B cell (primary cell): Measurements from ENCODE around the gene AHNAK. TPM values are rescaled to one million over a fixed set of nuclear protein-coding genes. Genes with fewer than 3 reads are reported as not detected.

Experiments used
- ATAC-seq: fragments of 200-7000 bp; cut with Tn5 transposase; one replicate; pipeline ENCODE4 v1.10.0; 2021; ENCODE audit warnings: low read depth, mild to moderate bottlenecking, moderate number of reproducible peaks, moderate library complexity
- CTCF ChIA-PET: fragments of 350-600 bp; sonication (Branson Sonifier 250); formaldehyde crosslinking; loops from one replicate; lab custom pipeline; 2021; ENCODE audit warnings: antibody characterized with exemption, inconsistent platforms; lab: Charles Lee
- POLR2A ChIA-PET: fragments of 350-600 bp; sonication (Branson Sonifier 250); formaldehyde crosslinking; loops from one replicate; lab custom pipeline; 2021; ENCODE audit warnings: antibody characterized with exemption; lab: Charles Lee
- DNase-seq: peaks from one replicate; pipeline ENCODE4 v3.0.0; 2013
- H2AFZ ChIP-seq: 2 replicates; pipeline ENCODE4 v1.6.1; 2012; ENCODE audit warnings: mild to moderate bottlenecking, low read depth, low read length; ENCODE audit not compliant: insufficient read depth, poor library complexity, severe bottlenecking
- H3K27ac ChIP-seq, 2 donors: 1 replicate in 1 of 2; 2 replicates in 1 of 2; pipeline ENCODE4 v1.5.1; 2012 to 2013; ENCODE audit warnings: low read length in 2 of 2, mild to moderate bottlenecking in 2 of 2, moderate library complexity in 1 of 2
- H3K27me3 ChIP-seq, 4 experiments: fragments of 200-600 bp in 1 of 4; sonication (generic) in 1 of 4; replicated peaks in 1 of 4; 1 replicate in 2 of 4; 2 replicates in 2 of 4; pipeline versions ENCODE4 v1.6.1 to v1.7.0; 2013 to 2016; ENCODE audit warnings: low read length in 3 of 4, mild to moderate bottlenecking in 2 of 4, mixed read lengths in 1 of 4, moderate library complexity in 1 of 4; ENCODE audit not compliant: insufficient read depth in 4 of 4, control insufficient read depth in 3 of 4; ENCODE audit errors: control extremely low read depth in 1 of 4
- H3K36me3 ChIP-seq, 2 experiments: replicated peaks in 1 of 2; 1 replicate in 1 of 2; 2 replicates in 1 of 2; pipeline versions ENCODE4 v1.6.1 to v1.7.1; 2013; ENCODE audit warnings: low read length in 1 of 2; ENCODE audit not compliant: insufficient read depth in 2 of 2, control insufficient read depth in 1 of 2; ENCODE audit errors: control extremely low read depth in 1 of 2, extremely low read depth in 1 of 2
- H3K4me1 ChIP-seq, 2 donors: fragments of 200-600 bp in 1 of 2; sonication (generic) in 1 of 2; 1 replicate in 1 of 2; 2 replicates in 1 of 2; pipeline versions ENCODE4 v1.5.1 to v1.6.1; 2013 to 2017; ENCODE audit warnings: low read length in 2 of 2; ENCODE audit not compliant: control insufficient read depth in 2 of 2, insufficient read depth in 2 of 2
- H3K4me2 ChIP-seq: replicated peaks from 2 replicates; pipeline ENCODE3; 2012; ENCODE audit warnings: mild to moderate bottlenecking, low read depth, low read length; ENCODE audit not compliant: poor library complexity, severe bottlenecking
- H3K4me3 ChIP-seq, 5 experiments: fragments of 200-600 bp in 1 of 5; sonication (generic) in 1 of 5; 1 replicate in 3 of 5; 2 replicates in 2 of 5; pipeline versions ENCODE4 v1.5.1 to v1.7.0; 2011 to 2016; ENCODE audit warnings: low read length in 4 of 5, mild to moderate bottlenecking in 4 of 5, low read depth in 2 of 5, control low read depth in 1 of 5, moderate library complexity in 1 of 5; ENCODE audit not compliant: insufficient read depth in 1 of 5; ENCODE audit errors: control extremely low read depth in 1 of 5, extremely low read depth in 1 of 5
- H3K79me2 ChIP-seq: fragments of 200-600 bp; sonication (generic); one replicate; pipeline ENCODE4 v1.6.0; 2016; ENCODE audit warnings: low read length; ENCODE audit not compliant: control insufficient read depth, insufficient read depth
- H3K9ac ChIP-seq: fragments of 200-600 bp; sonication (generic); 2 replicates; pipeline ENCODE4 v1.6.1; 2017; ENCODE audit warnings: mild to moderate bottlenecking, low read length, moderate library complexity
- H3K9me3 ChIP-seq, 3 donors: one replicate each; pipeline versions ENCODE4 v1.6.1 to v1.7.1; 2013; ENCODE audit warnings: low read length in 2 of 3; ENCODE audit not compliant: control insufficient read depth in 2 of 3, insufficient read depth in 1 of 3; ENCODE audit errors: control extremely low read depth in 1 of 3
- H4K20me1 ChIP-seq: 2 replicates; pipeline ENCODE4 v1.6.0; 2012; ENCODE audit warnings: mild to moderate bottlenecking, low read length; ENCODE audit not compliant: insufficient read depth, control insufficient read depth, poor library complexity, severe bottlenecking
- H3K27ac Mint-ChIP-seq: one replicate; pipeline ENCODE4 v1.8.0; 2021; ENCODE audit warnings: mixed read lengths
- H3K27me3 Mint-ChIP-seq: one replicate; pipeline ENCODE4 v1.8.0; 2021; ENCODE audit warnings: mixed read lengths
- H3K4me1 Mint-ChIP-seq: one replicate; pipeline ENCODE4 v1.8.0; 2021; ENCODE audit warnings: mixed read lengths
- H3K4me3 Mint-ChIP-seq: one replicate; pipeline ENCODE4 v1.8.0; 2021; ENCODE audit warnings: mixed read lengths
- H3K9me3 Mint-ChIP-seq: one replicate; pipeline ENCODE4 v1.8.0; 2022; ENCODE audit warnings: mixed read lengths; ENCODE audit not compliant: insufficient read depth
- CTCF ChIP-seq: fragments of 200-600 bp; IDR thresholded peaks from one replicate; pipeline ENCODE4 v1.8.0; 2022; ENCODE audit warnings: antibody characterized with exemption, mild to moderate bottlenecking
- EZH2 ChIP-seq: IDR thresholded peaks from 2 replicates; pipeline ENCODE4 v1.6.1; 2012; ENCODE audit warnings: borderline replicate concordance, low read depth, mild to moderate bottlenecking, moderate library complexity, low read length; ENCODE audit not compliant: insufficient read depth, poor library complexity, severe bottlenecking
- WGBS: methylation state at CpG from one replicate; pipeline ENCODE4 v1.1.5; 2013; ENCODE audit warnings: missing lambda C conversion rate; ENCODE audit not compliant: insufficient coverage; 5-methylcytosine and 5-hydroxymethylcytosine counted together
- intact Hi-C: fragments of 100-400 bp; cut with micrococcal nuclease; formaldehyde crosslinking; loops from one replicate; pipeline ENCODE4 v1.10.0; 2022
- polyA plus RNA-seq: library from polyadenylated mRNA; depleted of rRNA; stranded (reverse); fragments of >200 nt; gene quantifications from 2 replicates; pipeline ENCODE4 v1.2.3, GENCODE V29; 2012
- total RNA-seq, 2 donors: library from RNA; stranded (reverse); fragments of 120-200 nt in 1 of 2; gene quantifications; 1 replicate in 1 of 2; 2 replicates in 1 of 2; pipeline versions ENCODE4 v1.2.3 to v1.2.4, GENCODE V29; 2013 to 2022

Gene AHNAK
- total and polyA plus RNA-seq, 2 donors (not counting 1 experiment from before 2014, with no cell fraction given): 63.7 to 229 TPM

GRCh38 chr11:62536301-62536957 lies 10.2 kb downstream of the AHNAK start:
- no peak overlapping the region for H3K4me3 Mint-ChIP-seq
- H3K4me1 Mint-ChIP-seq: peaks cover 40% of the 10 kb centered on the region
- Histone ChIP-seq H3K4me3 (no peak overlapping the region), H2AFZ (no peak overlapping the region), H3K9me3 (no peaks in the 10 kb centered on the region), H3K36me3 (peaks cover 10 to 59% of the 10 kb centered on the region in 2 experiments), H3K9ac (no peak overlapping the region), H3K4me2 (no peak overlapping the region), H3K27me3 (no peaks in the 10 kb centered on the region), H3K27ac (no peak overlapping the region), H4K20me1 (peaks cover 94% of the 10 kb centered on the region), H3K79me2 (peaks cover 82% of the 10 kb centered on the region), H3K4me1 (peaks cover 31 to 37% of the 10 kb centered on the region in 2 donors)
- 96% methylated on average over 19 of the region's 21 CpGs for WGBS
- no peaks in the 10 kb centered on the region for H3K27me3 Mint-ChIP-seq
- POLR2A ChIA-PET: no interaction called here
- CTCF ChIA-PET: interaction anchor here (10.9 to 11.1 kb wide), 2 partner anchors 19 to 112 kb away, joined by 207 to 376 read pairs; no protein-coding TSS in a partner anchor
- DNase-seq (no peak), ATAC-seq (no peak)
- intact Hi-C loops: no loop called here
- peak overlapping the region; percentile 37 for H3K27ac Mint-ChIP-seq
- TF ChIP-seq EZH2: no peak
- TF ChIP-seq CTCF: no peak
- no peaks in the 10 kb centered on the region for H3K9me3 Mint-ChIP-seq

- Mint-ChIP-seq H3K4me3 (no peak overlapping the region), H3K9me3 (no peaks in the 10 kb centered on the region), H3K4me1 (peaks cover 34% of the 10 kb centered on the region), H3K27me3 (no peaks in the 10 kb centered on the region), H3K27ac (no peak overlapping the region)
- ATAC-seq (no peak), DNase-seq (no peak)
- TF ChIP-seq CTCF (no peak), EZH2 (no peak)
- ChIA-PET POLR2A (no interaction called here), CTCF (interaction anchor here (10.9 to 11.1 kb wide), 2 partner anchors 20 to 111 kb away, joined by 207 to 376 read pairs; no protein-coding TSS in a partner anchor)
- Histone ChIP-seq H3K4me3 (no peak overlapping the region), H3K27me3 (no peaks in the 10 kb centered on the region), H3K4me1 (peaks cover 26 to 30% of the 10 kb centered on the region in 2 donors), H2AFZ (no peak overlapping the region), H3K79me2 (peaks cover 83% of the 10 kb centered on the region), H3K4me2 (no peak overlapping the region), H3K9me3 (no peaks in the 10 kb centered on the region), H3K27ac (no peak overlapping the region), H3K36me3 (peaks cover 10 to 65% of the 10 kb centered on the region in 2 experiments), H4K20me1 (peaks cover 98% of the 10 kb centered on the region), H3K9ac (no peak overlapping the region)
- intact Hi-C loops: no loop called here
- WGBS: 98% methylated on average over 11 of the region's 12 CpGs
Observed at GRCh38 chr11:62535802-62536201, 10.8 kb downstream of the AHNAK start.
